Middle frontal gyrus (tissue), 1 donor: ENCODE measurements around the gene FOXM1.
"Not testable (repeated sequence)": the region's sequence is repeated elsewhere in the genome, so short reads cannot be mapped to it uniquely, and the experiment has no call there.

Experiments
- DNase-seq: peaks from one replicate; pipeline ENCODE4 v3.0.0-alpha.2; 2015; ENCODE audit warnings: low spot score; ENCODE audit errors: extremely low spot score

The FOXM1 gene

GRCh38 chr12:2886768-2887450, 9.9 kb upstream of the FOXM1 start:
- no peak for DNase-seq

- no peak for DNase-seq
Observed at GRCh38 chr12:2884810-2885209, 7.8 kb upstream of the FOXM1 start.

GRCh38 chr12:2879853-2880252, 2.9 kb upstream of the FOXM1 start:
- no peak for DNase-seq

GRCh38 chr12:2877953-2878732, 1.2 kb upstream of the FOXM1 start:
- DNase-seq, result no peak

- DNase-seq, result no peak
Observed at GRCh38 chr12:2876431-2877046, 435 bp downstream of the FOXM1 start.

GRCh38 chr12:2868986-2869632, 7.9 kb downstream of the FOXM1 start:
- not testable (repeated sequence) for DNase-seq

GRCh38 chr12:2864198-2864597, 12.8 kb downstream of the FOXM1 start:
- no peak for DNase-seq

- DNase-seq, result not testable (repeated sequence)
Observed at GRCh38 chr12:2863402-2863801, 13.6 kb downstream of the FOXM1 start.

- DNase-seq, result no peak
Observed at GRCh38 chr12:2862876-2863275, 14.1 kb downstream of the FOXM1 start.

- no peak for DNase-seq
Observed at GRCh38 chr12:2860170-2860569, 16.8 kb downstream of the FOXM1 start.

- DNase-seq, result no peak
Observed at GRCh38 chr12:2858944-2859421, 18.0 kb downstream of the FOXM1 start.

- DNase-seq, result no peak
Observed at GRCh38 chr12:2858334-2858733, 18.6 kb downstream of the FOXM1 start.

GRCh38 chr12:2857576-2857975, 19.4 kb downstream of the FOXM1 start:
- DNase-seq, result no peak

GRCh38 chr12:2857021-2857431, 19.9 kb downstream of the FOXM1 start, which contains the start of gene TEX52:
TEX52 (minus strand) TSS chr12:2857039; CDS start chr12:2857026, 13 bp downstream.
- DNase-seq, result no peak

- DNase-seq, result no peak
Observed at GRCh38 chr12:2856051-2856450, 20.9 kb downstream of the FOXM1 start.

- DNase-seq, result no peak
Observed at GRCh38 chr12:2855546-2855945, 21.4 kb downstream of the FOXM1 start.

GRCh38 chr12:2854669-2855453, 22.1 kb downstream of the FOXM1 start:
- DNase-seq, result no peak

- peak; percentile 31 for DNase-seq
Observed at GRCh38 chr12:2853626-2854025, 23.3 kb downstream of the FOXM1 start.

GRCh38 chr12:2851931-2852330, 25.0 kb downstream of the FOXM1 start:
- no peak for DNase-seq

- no peak for DNase-seq
Observed at GRCh38 chr12:2845280-2845679, 31.7 kb downstream of the FOXM1 start.

- no peak for DNase-seq
Observed at GRCh38 chr12:2844786-2845185, 32.2 kb downstream of the FOXM1 start.
